Natural killer cell (primary cell): Measurements from ENCODE around the gene PLEKHH1. TPM values are rescaled to one million over a fixed set of nuclear protein-coding genes. Genes with fewer than 3 reads are reported as not detected.

Source experiments
- ATAC-seq, 3 donors: fragments of 150-1000 bp in 2 of 3; fragments of 200-7000 bp in 1 of 3; cut with Tn5 transposase; 1 replicate in 1 of 3; 2 replicates in 2 of 3; pipeline ENCODE4 v1.10.0; 2021; ENCODE audit warnings: mild to moderate bottlenecking in 2 of 3, moderate library complexity in 2 of 3
- DNase-seq, 2 donors: peaks; one replicate each; pipeline versions ENCODE4 v3.0.0 to v3.0.0-alpha.2; 2013 to 2021; ENCODE audit warnings: mixed read lengths in 1 of 2
- H3K27ac ChIP-seq: one replicate; pipeline ENCODE4 v1.5.1; 2013; ENCODE audit warnings: mild to moderate bottlenecking, low read length
- H3K27me3 ChIP-seq: one replicate; pipeline ENCODE4 v1.6.1; 2013; ENCODE audit warnings: low read length; ENCODE audit not compliant: control insufficient read depth, insufficient read depth
- H3K36me3 ChIP-seq: one replicate; pipeline ENCODE4 v1.6.1; 2013; ENCODE audit warnings: low read length; ENCODE audit not compliant: control insufficient read depth, insufficient read depth
- H3K4me1 ChIP-seq: one replicate; pipeline ENCODE4 v1.6.1; 2013; ENCODE audit warnings: low read length; ENCODE audit not compliant: control insufficient read depth, insufficient read depth
- H3K4me3 ChIP-seq: one replicate; pipeline ENCODE4 v1.5.1; 2013; ENCODE audit warnings: low read length
- H3K9me3 ChIP-seq: one replicate; pipeline ENCODE4 v1.6.1; 2013; ENCODE audit warnings: low read length; ENCODE audit not compliant: control insufficient read depth, insufficient read depth
- H3K27ac Mint-ChIP-seq, 2 donors: one replicate each; pipeline ENCODE4 v1.8.0; 2022; ENCODE audit warnings: mild to moderate bottlenecking in 2 of 2, mixed read lengths in 2 of 2, moderate library complexity in 1 of 2
- H3K27me3 Mint-ChIP-seq, 2 donors: one replicate each; pipeline ENCODE4 v1.8.0; 2022; ENCODE audit warnings: low read depth in 2 of 2, mixed read lengths in 2 of 2
- H3K36me3 Mint-ChIP-seq: one replicate; pipeline ENCODE4 v1.8.0; 2022; ENCODE audit warnings: mixed read lengths
- H3K4me1 Mint-ChIP-seq, 2 donors: one replicate each; pipeline ENCODE4 v1.8.0; 2022; ENCODE audit warnings: mixed read lengths in 2 of 2
- H3K4me3 Mint-ChIP-seq: one replicate; pipeline ENCODE4 v1.8.0; 2022; ENCODE audit warnings: mild to moderate bottlenecking, moderate library complexity, mixed read lengths
- H3K9me3 Mint-ChIP-seq, 2 donors: one replicate each; pipeline ENCODE4 v1.8.0; 2022; ENCODE audit warnings: mixed read lengths in 2 of 2
- WGBS: methylation state at CpG from one replicate; pipeline ENCODE4 v1.1.7; 2013; ENCODE audit warnings: missing lambda C conversion rate; ENCODE audit not compliant: insufficient coverage; 5-methylcytosine and 5-hydroxymethylcytosine counted together
- intact Hi-C: fragments of 100-400 bp; cut with micrococcal nuclease; formaldehyde crosslinking; loops from one replicate; pipeline ENCODE4 v1.14.2; 2022
- total RNA-seq, 4 donors: library from RNA; stranded (reverse); fragments of 120-200 nt in 1 of 4; gene quantifications; one replicate each; pipeline versions ENCODE4 v1.2.3 to v1.2.4, GENCODE V29; 2013 to 2022
- TF ChIP-seq, protein P1 (sequence below): fragments of 200-600 bp; IDR thresholded peaks from one replicate; pipeline ENCODE4 v1.8.0; 2022; ENCODE audit warnings: antibody characterized with exemption

Gene PLEKHH1
- total RNA-seq, 3 donors from 2014 or later (not counting 1 experiment from before 2014, with no cell fraction given): not detected

DNA sequence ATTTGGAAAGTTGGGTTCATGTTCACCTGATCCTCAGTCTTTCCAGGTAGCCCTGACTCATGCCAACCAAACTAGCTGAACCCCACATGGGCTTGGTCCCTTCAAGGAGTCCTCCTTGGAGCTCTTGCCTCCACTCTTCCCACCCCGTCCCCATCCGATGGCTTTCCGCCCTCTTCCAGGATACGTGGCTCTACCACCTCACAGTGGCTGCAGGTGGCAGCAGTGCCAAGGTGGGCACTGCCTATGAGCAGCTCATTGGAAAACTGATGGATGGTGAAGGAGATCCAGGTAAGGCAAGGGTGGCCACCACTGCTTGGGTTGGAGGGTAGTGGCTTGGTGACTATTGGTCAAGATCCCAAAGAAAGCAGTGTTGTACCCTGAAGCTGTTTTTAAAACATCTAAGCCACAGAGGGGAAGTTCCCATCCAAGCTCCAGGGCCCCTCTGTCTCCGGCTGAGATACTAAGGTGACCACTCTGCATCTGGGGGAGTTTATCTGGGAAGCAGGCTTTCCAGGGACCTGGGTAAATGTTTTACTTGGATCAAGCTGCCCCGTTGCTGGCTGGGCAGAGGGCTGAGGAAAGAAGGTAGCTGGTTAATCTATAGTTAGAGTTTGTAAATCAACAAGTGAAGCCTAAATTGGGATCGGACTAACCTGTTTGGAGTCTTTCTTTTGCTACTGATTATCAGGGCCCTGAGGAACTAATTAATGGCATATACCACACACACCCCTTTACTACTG is 43.3 kb downstream of the PLEKHH1 start:
- no peaks in the 10 kb centered on the region for H3K9me3 ChIP-seq
- DNase-seq (no peak), ATAC-seq (no peak)

DNA sequence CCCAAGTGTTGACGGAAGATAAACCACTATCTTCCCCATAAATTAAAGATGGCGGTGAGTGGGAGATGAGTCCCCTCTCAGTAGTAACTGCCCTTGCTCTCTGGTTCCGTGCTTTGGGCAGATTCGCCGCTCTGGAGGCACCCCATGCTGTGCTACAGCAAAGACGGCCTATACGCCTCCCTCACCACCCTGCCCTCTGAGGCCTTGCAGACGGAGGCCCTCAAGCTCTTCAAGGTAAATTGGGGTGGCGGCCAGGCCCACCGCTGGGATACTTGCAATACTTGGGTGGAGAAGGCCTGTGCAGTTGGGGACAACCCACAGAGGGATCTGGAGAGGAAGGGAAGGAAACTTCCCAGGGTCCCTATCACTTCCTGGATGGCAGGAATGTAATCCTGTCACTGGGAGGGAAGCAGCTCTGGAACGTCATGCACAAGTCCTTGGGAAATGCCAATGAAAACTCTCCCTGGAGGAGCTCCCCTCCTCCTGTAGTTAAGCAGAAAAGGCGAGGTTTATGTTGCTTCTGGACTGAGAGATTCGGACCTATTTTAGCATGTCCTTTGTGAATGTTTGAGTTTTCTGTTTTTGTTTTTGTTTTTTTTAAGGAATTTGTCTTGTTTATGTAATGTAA is 44.2 kb downstream of the PLEKHH1 start:
- DNase-seq (no peak), ATAC-seq (no peak)
- no peaks in the 10 kb centered on the region for H3K4me1 Mint-ChIP-seq
- Histone ChIP-seq H3K4me3 (no peak overlapping the region), H3K4me1 (no peaks in the 10 kb centered on the region), H3K36me3 (no peaks in the 10 kb centered on the region), H3K27ac (no peak overlapping the region), H3K9me3 (no peaks in the 10 kb centered on the region), H3K27me3 (no peaks in the 10 kb centered on the region)
- H3K27me3 Mint-ChIP-seq: peaks cover 0 to 3% of the 10 kb centered on the region in 2 donors
- H3K36me3 Mint-ChIP-seq: no peaks in the 10 kb centered on the region
- intact Hi-C loops: no loop called here
- no peaks in the 10 kb centered on the region for H3K9me3 Mint-ChIP-seq
- TF ChIP-seq, protein P1, sequence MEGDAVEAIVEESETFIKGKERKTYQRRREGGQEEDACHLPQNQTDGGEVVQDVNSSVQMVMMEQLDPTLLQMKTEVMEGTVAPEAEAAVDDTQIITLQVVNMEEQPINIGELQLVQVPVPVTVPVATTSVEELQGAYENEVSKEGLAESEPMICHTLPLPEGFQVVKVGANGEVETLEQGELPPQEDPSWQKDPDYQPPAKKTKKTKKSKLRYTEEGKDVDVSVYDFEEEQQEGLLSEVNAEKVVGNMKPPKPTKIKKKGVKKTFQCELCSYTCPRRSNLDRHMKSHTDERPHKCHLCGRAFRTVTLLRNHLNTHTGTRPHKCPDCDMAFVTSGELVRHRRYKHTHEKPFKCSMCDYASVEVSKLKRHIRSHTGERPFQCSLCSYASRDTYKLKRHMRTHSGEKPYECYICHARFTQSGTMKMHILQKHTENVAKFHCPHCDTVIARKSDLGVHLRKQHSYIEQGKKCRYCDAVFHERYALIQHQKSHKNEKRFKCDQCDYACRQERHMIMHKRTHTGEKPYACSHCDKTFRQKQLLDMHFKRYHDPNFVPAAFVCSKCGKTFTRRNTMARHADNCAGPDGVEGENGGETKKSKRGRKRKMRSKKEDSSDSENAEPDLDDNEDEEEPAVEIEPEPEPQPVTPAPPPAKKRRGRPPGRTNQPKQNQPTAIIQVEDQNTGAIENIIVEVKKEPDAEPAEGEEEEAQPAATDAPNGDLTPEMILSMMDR: no peak
- H3K4me3 Mint-ChIP-seq: no peak overlapping the region
- H3K27ac Mint-ChIP-seq: no peak overlapping the region
- WGBS: 86% methylated on average over 13 of the region's 13 CpGs

More for the DNA sequence above, 43.3 kb downstream of the PLEKHH1 start:
- no peaks in the 10 kb centered on the region for H3K9me3 Mint-ChIP-seq
- no peaks in the 10 kb centered on the region for H3K4me1 ChIP-seq
- no peaks in the 10 kb centered on the region for H3K27me3 ChIP-seq
- peaks cover 0 to 3% of the 10 kb centered on the region in 2 donors for H3K27me3 Mint-ChIP-seq
- H3K27ac ChIP-seq: no peak overlapping the region
- H3K36me3 ChIP-seq: no peaks in the 10 kb centered on the region
- TF ChIP-seq, protein P1: no peak
- no peaks in the 10 kb centered on the region for H3K36me3 Mint-ChIP-seq
- intact Hi-C loops: no loop called here
- no peak overlapping the region for H3K27ac Mint-ChIP-seq
- 96% methylated on average over 7 of the region's 7 CpGs for WGBS
- H3K4me3 ChIP-seq: no peak overlapping the region
- H3K4me3 Mint-ChIP-seq: no peak overlapping the region
- peaks cover 0 to 1% of the 10 kb centered on the region in 2 donors for H3K4me1 Mint-ChIP-seq

DNA sequence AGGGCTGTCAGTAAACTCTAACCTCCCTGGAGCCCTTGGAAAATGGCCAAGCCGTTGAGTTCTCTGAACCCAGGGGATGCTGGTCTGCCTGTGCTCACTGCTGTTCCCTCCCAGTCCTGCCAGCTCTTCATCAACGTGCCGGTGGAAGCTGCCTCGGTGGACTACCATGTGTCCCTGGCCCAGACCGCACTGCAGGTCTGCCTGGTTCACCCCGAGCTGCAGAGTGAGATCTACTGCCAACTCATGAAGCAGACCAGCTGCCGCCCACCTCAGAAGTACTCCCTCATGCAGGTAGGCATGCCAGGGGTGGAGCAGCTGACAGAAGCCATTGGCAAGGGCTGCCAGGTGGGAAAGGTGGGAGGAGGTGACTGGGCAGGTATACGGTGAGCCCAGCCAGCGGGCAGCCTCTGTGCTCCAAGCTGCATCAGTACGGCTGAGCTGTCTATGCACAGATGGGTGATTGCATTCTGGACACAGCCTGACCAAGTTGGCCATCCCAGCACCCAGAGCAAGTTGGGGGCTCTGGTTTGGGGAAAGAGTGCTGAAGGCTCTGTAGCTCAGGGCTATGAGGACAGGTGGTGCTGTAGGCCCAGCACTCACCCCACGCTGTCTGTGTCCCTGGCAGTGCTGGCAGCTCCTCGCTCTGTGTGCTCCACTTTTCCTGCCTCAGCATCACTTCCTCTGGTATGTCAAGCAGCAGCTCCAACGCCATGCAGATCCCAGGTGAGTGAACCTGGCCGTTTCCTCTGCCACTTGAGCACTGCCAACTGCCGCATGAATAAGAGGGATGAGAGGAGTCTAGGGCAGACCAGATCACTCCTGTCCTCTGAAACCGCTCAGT is 45.0 kb downstream of the PLEKHH1 start:
- Mint-ChIP-seq H3K27ac (no peak overlapping the region), H3K9me3 (no peaks in the 10 kb centered on the region), H3K4me3 (no peak overlapping the region), H3K4me1 (no peaks in the 10 kb centered on the region), H3K36me3 (no peaks in the 10 kb centered on the region), H3K27me3 (no peaks in the 10 kb centered on the region)
- ATAC-seq: no peak
- Histone ChIP-seq H3K9me3 (no peaks in the 10 kb centered on the region), H3K36me3 (no peaks in the 10 kb centered on the region), H3K27me3 (no peaks in the 10 kb centered on the region), H3K4me1 (no peaks in the 10 kb centered on the region), H3K27ac (no peak overlapping the region), H3K4me3 (no peak overlapping the region)
- DNase-seq: no peak
- 91% methylated on average over 16 of the region's 16 CpGs for WGBS
- intact Hi-C loops: no loop called here
- TF ChIP-seq, protein P1: no peak
